ENCODE results near the gene HSPB1. TPM values are rescaled to one million over a fixed set of nuclear protein-coding genes. Genes with fewer than 3 reads are reported as not detected.

HSPB1 gene
- total and polyA plus RNA-seq, 2 of the 13 experiments (the other 11 are each of a cell fraction or from before 2014, with no cell fraction given): 21.0 to 38.6 TPM

DNA sequence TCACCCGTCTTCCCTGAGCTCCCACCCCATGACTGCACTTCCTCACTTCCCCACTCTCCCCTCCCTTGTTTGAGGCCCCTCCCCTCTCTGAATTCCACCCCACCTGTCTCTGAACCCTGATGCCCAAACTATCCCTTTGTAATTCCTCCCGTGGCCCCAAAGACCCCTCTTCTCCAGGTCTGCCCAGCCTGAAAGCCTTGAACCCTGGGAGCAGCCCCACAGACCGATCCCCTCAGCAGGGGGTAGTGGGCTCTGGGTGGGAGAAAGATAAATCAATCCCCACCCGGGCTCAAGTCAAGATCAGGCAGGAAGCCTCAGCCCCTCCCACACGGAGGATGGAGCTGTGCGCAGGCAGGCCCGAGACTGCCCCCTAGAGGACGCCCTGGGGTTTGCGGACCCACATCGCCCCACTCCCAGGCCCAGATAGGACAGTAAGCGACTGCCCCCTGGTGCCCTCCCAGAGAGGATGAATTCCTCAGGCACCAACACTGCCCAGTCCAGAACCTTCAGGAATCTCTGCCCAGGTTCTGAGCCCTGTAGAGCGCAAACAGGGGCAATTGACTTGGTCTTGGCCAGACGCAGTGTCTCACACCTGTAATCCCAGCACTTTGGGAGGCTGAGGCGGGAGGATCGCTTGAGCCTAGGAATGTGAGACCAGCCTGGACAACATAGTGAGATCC is 11.7 kb downstream of the HSPB1 start (continued):
- peak; percentile 49; the same call in 1 of the 2 replicates for TF ChIP-seq FOXP4 (CRISPR knock-in tag; IDR thresholded peaks at IDR 0.05)
- peak; percentile 69; the same call in 1 of the 2 replicates for TF ChIP-seq GTF3A (CRISPR knock-in tag; conservative IDR thresholded peaks at IDR 0.05)
- TF ChIP-seq, protein P1, sequence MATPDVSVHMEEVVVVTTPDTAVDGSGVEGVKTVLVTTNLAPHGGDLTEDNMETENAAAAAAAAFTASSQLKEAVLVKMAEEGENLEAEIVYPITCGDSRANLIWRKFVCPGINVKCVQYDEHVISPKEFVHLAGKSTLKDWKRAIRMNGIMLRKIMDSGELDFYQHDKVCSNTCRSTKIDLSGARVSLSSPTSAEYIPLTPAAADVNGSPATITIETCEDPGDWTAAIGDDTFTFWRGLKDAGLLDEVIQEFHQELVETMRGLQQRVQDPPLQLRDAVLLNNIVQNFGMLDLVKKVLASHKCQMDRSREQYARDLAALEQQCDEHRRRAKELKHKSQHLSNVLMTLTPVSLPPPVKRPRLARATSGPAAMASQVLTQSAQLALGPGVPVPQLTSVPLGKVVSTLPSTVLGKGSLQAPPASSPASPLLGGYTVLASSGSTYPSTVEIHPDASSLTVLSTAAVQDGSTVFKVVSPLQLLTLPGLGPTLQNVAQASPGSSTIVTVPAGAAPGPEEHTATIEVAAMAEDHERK (CRISPR knock-in tag; IDR thresholded peaks at IDR 0.05; ENCODE audit: low read depth): peak; percentile 33; the same call in 1 of the 2 replicates
- no peak for TF ChIP-seq POLR2A (IDR thresholded peaks at IDR 0.05; ENCODE audit: insufficient read depth in 1 of 2, low read depth in 2 of 2, low read length in 2 of 2)
- 0 out of 2 replicates have a peak, but pooled peaks have one; percentile 45 for TF ChIP-seq LBX2 (CRISPR knock-in tag; IDR thresholded peaks at IDR 0.05; ENCODE audit: borderline replicate concordance)
- TF ChIP-seq CHD2 (IDR thresholded peaks at IDR 0.05; ENCODE audit: low read depth, low read length): no peak
- no peak for TF ChIP-seq DMAP1 (CRISPR knock-in tag; IDR thresholded peaks at IDR 0.05)
- peak; percentile 44; the same call in 1 of the 2 replicates for TF ChIP-seq YEATS4 (CRISPR knock-in tag; IDR thresholded peaks at IDR 0.05; ENCODE audit: borderline replicate concordance)
- TF ChIP-seq MAZ (IDR thresholded peaks at IDR 0.05; ENCODE audit: borderline replicate concordance, low read depth, low read length): peak; percentile 79; the same call in 1 of the 2 replicates
- TF ChIP-seq MAZ (CRISPR knock-in tag; IDR thresholded peaks at IDR 0.05; ENCODE audit: low read depth): peak; percentile 88
- TF ChIP-seq SIX4 (CRISPR knock-in tag; IDR thresholded peaks at IDR 0.05): 0 out of 2 replicates have a peak, but pooled peaks have one; percentile 17
- TF ChIP-seq TBX2 (CRISPR knock-in tag; IDR thresholded peaks at IDR 0.05; ENCODE audit: borderline replicate concordance): peak; percentile 39; the same call in 1 of the 2 replicates
- no peak for TF ChIP-seq ZNF558 (CRISPR knock-in tag; IDR thresholded peaks at IDR 0.05; ENCODE audit: borderline replicate concordance)
- peak; percentile 53; the same call in 1 of the 2 replicates for TF ChIP-seq HDAC1 (CRISPR knock-in tag; IDR thresholded peaks at IDR 0.05)
- TF ChIP-seq ZKSCAN8 (CRISPR knock-in tag; IDR thresholded peaks at IDR 0.05; ENCODE audit: borderline replicate concordance): peak; percentile 72; the same call in 1 of the 2 replicates
- TF ChIP-seq MBNL3 (CRISPR knock-in tag; conservative IDR thresholded peaks at IDR 0.05): no peak
- peak; percentile 33; the same call in 1 of the 2 replicates for TF ChIP-seq JUN (CRISPR knock-in tag; IDR thresholded peaks at IDR 0.05)
- 0 out of 2 replicates have a peak, but pooled peaks have one; percentile 46 for TF ChIP-seq ZNF335 (CRISPR knock-in tag; IDR thresholded peaks at IDR 0.05)
- TF ChIP-seq CENPBD1 (CRISPR knock-in tag; IDR thresholded peaks at IDR 0.05; ENCODE audit: borderline replicate concordance, low read depth): no peak; the same call in 1 of the 2 replicates
- peak; percentile 80; the same call in 1 of the 2 replicates for TF ChIP-seq ATF2 (CRISPR knock-in tag; IDR thresholded peaks at IDR 0.05)
- TF ChIP-seq RXRA (CRISPR knock-in tag; IDR thresholded peaks at IDR 0.05): peak; percentile 68; the same call in 1 of the 2 replicates
- no peak for TF ChIP-seq ZBTB37 (CRISPR knock-in tag; IDR thresholded peaks at IDR 0.05)

Measured in HepG2 (cell line).